NOMO-1 (cell line): Measurements from ENCODE around the gene PITPNC1.
"Not testable (repeated sequence)": the region's sequence is repeated elsewhere in the genome, so short reads cannot be mapped to it uniquely, and the experiment has no call there.

Source experiments
- DNase-seq, 2 experiments: peaks; one replicate each; lab custom pipeline; 2025; ENCODE audit not compliant: unreplicated experiment in 2 of 2; lab: John Stamatoyannopoulos, UW

PITPNC1 gene

GRCh38 chr17:67566656-67567055, 189.6 kb downstream of the PITPNC1 start:
- no peak for DNase-seq

GRCh38 chr17:67569015-67569451, 192.0 kb downstream of the PITPNC1 start:
- DNase-seq = no peak

- DNase-seq = peak; percentile 53 to 56
These were observed 192.8 kb downstream of the PITPNC1 start for GRCh38 chr17:67569873-67570272.

GRCh38 chr17:67570797-67571196, 193.7 kb downstream of the PITPNC1 start:
- DNase-seq = no peak

- no peak for DNase-seq
These were observed 194.4 kb downstream of the PITPNC1 start for GRCh38 chr17:67571478-67571877.

GRCh38 chr17:67573987-67574657, 197.0 kb downstream of the PITPNC1 start:
- DNase-seq = no peak

GRCh38 chr17:67574658-67575293, 197.7 kb downstream of the PITPNC1 start:
- no peak for DNase-seq

GRCh38 chr17:67575325-67575724, 198.2 kb downstream of the PITPNC1 start:
- DNase-seq = no peak

- DNase-seq = no peak
These were observed 199.5 kb downstream of the PITPNC1 start for GRCh38 chr17:67576471-67577115.

- DNase-seq = no peak
These were observed 200.5 kb downstream of the PITPNC1 start for GRCh38 chr17:67577429-67578141.

- DNase-seq = no peak
These were observed 201.0 kb downstream of the PITPNC1 start for GRCh38 chr17:67578142-67578457.

- not testable (repeated sequence) for DNase-seq
These were observed 201.8 kb downstream of the PITPNC1 start for GRCh38 chr17:67578679-67579405.

GRCh38 chr17:67582673-67583081, 205.6 kb downstream of the PITPNC1 start:
- DNase-seq = no peak

GRCh38 chr17:67585077-67585602, 208.1 kb downstream of the PITPNC1 start:
- no peak for DNase-seq

- DNase-seq = no peak
These were observed 211.2 kb downstream of the PITPNC1 start for GRCh38 chr17:67588326-67588725.

GRCh38 chr17:67594115-67594880, 217.2 kb downstream of the PITPNC1 start:
- peak in 1 of 2 experiments; percentile 40 for DNase-seq

- DNase-seq = no peak
These were observed 223.3 kb downstream of the PITPNC1 start for GRCh38 chr17:67600408-67600807.

GRCh38 chr17:67601897-67602296, 224.8 kb downstream of the PITPNC1 start:
- DNase-seq = no peak

GRCh38 chr17:67602444-67602843, 225.4 kb downstream of the PITPNC1 start:
- DNase-seq = no peak

GRCh38 chr17:67602974-67603373, 225.9 kb downstream of the PITPNC1 start:
- DNase-seq = peak; percentile 6 to 18
